ENCODE data around the gene SLFN5. TPM values are rescaled to one million over a fixed set of nuclear protein-coding genes. Genes with fewer than 3 reads are reported as not detected.

SLFN5 gene
- total and polyA plus RNA-seq, 4 donors: 1.9 to 7.8 (median 3.4) TPM

DNA sequence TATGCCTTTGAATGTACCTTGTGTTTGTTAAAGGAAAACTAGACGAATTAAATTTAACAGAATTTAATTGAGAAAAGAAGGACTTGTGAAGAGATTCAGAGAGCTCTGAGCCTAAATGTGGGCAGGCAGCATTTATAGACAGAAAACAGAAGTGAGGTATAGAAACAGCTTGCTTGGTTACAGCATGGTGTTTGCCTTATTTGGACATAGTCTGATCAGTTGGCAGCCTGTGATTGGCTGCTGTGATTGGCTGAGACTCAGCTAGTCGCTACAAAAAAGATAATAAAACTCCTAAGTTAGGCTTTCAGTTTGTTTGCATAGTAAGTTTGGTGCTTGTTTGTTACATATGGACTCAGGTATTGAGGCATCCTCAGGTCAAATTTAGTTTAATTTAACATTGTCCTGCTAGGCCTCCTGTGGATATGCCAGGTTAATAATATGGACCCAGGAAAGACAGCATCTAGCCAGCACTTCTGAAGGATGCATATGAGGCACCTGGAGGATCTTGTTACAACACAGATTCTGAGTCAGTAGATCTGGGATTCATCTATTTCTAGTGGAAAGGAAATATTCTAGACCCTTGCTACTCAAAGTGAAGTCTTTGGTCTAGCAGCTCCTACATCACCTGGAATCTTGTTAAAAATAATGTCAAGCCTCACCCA is 43.4 kb downstream of the SLFN5 start:
- Histone ChIP-seq H3K36me3 (ENCODE audit: control insufficient read depth in 4 of 4, insufficient read depth in 3 of 4, low read depth in 1 of 4, low read length in 3 of 4) (no peaks in the 10 kb centered on the region), H3K27me3 (ENCODE audit: control insufficient read depth in 4 of 4, insufficient read depth in 4 of 4, low read length in 3 of 4) (peaks cover 0 to 5% (median 0%) of the 10 kb centered on the region in 4 donors), H3K4me3 (ENCODE audit: low read depth in 1 of 3, low read length in 3 of 3) (no peak overlapping the region), H3K27ac (ENCODE audit: low read depth in 1 of 2, low read length in 2 of 2) (no peak overlapping the region), H3K9ac (ENCODE audit: low read depth in 1 of 2, low read length in 2 of 2) (no peak overlapping the region), H3K9me3 (ENCODE audit: control insufficient read depth in 4 of 4, low read length in 3 of 4) (no peaks in the 10 kb centered on the region), H3K4me1 (ENCODE audit: control insufficient read depth in 4 of 4, insufficient read depth in 4 of 4, low read length in 3 of 4) (no peaks in the 10 kb centered on the region)
- TF ChIP-seq FOXA1 (IDR thresholded peaks at IDR 0.05) (no peak), FOXA2 (IDR thresholded peaks at IDR 0.05) (no peak)
- WGBS: 37% methylated on average over 2 of the region's 2 CpGs
- DNase-seq (ENCODE audit: low spot score): no peak

DNA sequence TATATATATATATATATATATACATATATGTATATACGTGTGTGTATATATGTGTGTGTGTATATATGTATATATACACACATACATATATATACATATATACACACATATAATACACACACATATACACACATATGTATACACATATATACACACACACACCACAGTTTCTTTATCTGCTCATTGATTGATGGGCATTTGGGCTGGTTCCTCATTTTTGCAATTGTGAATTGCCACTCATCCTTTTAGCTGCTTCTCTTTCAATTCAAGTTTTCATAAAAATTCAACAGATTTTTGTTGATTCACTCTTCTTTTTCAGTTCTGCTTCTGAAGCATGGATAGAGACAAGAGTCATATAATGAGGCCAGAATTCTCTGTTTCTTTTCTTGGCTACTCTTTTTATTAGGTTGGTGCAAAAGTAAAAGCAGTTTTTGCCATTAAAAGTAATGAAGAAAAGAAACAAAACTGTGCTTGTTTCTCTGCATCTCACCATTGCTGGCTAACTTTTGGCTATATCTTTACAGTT is 44.5 kb downstream of the SLFN5 start:
- Histone ChIP-seq H3K36me3 (ENCODE audit: control insufficient read depth in 4 of 4, insufficient read depth in 3 of 4, low read depth in 1 of 4, low read length in 3 of 4) (no peaks in the 10 kb centered on the region), H3K4me3 (ENCODE audit: low read depth in 1 of 3, low read length in 3 of 3) (no peak overlapping the region), H3K9me3 (ENCODE audit: control insufficient read depth in 4 of 4, low read length in 3 of 4) (no peaks in the 10 kb centered on the region), H3K27ac (ENCODE audit: low read depth in 1 of 2, low read length in 2 of 2) (no peak overlapping the region), H3K9ac (ENCODE audit: low read depth in 1 of 2, low read length in 2 of 2) (no peak overlapping the region), H3K27me3 (ENCODE audit: control insufficient read depth in 4 of 4, insufficient read depth in 4 of 4, low read length in 3 of 4) (peaks cover 0 to 5% (median 0%) of the 10 kb centered on the region in 4 donors), H3K4me1 (ENCODE audit: control insufficient read depth in 4 of 4, insufficient read depth in 4 of 4, low read length in 3 of 4) (no peaks in the 10 kb centered on the region)
- WGBS: 73% methylated on average over 1 of the region's 1 CpG
- TF ChIP-seq, protein P1, sequence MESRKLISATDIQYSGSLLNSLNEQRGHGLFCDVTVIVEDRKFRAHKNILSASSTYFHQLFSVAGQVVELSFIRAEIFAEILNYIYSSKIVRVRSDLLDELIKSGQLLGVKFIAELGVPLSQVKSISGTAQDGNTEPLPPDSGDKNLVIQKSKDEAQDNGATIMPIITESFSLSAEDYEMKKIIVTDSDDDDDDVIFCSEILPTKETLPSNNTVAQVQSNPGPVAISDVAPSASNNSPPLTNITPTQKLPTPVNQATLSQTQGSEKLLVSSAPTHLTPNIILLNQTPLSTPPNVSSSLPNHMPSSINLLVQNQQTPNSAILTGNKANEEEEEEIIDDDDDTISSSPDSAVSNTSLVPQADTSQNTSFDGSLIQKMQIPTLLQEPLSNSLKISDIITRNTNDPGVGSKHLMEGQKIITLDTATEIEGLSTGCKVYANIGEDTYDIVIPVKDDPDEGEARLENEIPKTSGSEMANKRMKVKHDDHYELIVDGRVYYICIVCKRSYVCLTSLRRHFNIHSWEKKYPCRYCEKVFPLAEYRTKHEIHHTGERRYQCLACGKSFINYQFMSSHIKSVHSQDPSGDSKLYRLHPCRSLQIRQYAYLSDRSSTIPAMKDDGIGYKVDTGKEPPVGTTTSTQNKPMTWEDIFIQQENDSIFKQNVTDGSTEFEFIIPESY (IDR thresholded peaks at IDR 0.05): no peak
- TF ChIP-seq, protein P2, sequence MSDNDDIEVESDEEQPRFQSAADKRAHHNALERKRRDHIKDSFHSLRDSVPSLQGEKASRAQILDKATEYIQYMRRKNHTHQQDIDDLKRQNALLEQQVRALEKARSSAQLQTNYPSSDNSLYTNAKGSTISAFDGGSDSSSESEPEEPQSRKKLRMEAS (IDR thresholded peaks at IDR 0.05): no peak
- TF ChIP-seq HNF4G (IDR thresholded peaks at IDR 0.05) (no peak), FOXA2 (IDR thresholded peaks at IDR 0.05) (no peak), TAF1 (conservative IDR thresholded peaks at IDR 0.05) (no peak), NR2F2 (IDR thresholded peaks at IDR 0.05) (no peak), RXRA (IDR thresholded peaks at IDR 0.05) (no peak), GABPA (IDR thresholded peaks at IDR 0.05 in 1 of 2, conservative IDR thresholded peaks at IDR 0.05 in 1 of 2) (no peak), HNF4A (conservative IDR thresholded peaks at IDR 0.05) (no peak), RAD21 (IDR thresholded peaks at IDR 0.05) (no peak)
- TF ChIP-seq, protein P3, sequence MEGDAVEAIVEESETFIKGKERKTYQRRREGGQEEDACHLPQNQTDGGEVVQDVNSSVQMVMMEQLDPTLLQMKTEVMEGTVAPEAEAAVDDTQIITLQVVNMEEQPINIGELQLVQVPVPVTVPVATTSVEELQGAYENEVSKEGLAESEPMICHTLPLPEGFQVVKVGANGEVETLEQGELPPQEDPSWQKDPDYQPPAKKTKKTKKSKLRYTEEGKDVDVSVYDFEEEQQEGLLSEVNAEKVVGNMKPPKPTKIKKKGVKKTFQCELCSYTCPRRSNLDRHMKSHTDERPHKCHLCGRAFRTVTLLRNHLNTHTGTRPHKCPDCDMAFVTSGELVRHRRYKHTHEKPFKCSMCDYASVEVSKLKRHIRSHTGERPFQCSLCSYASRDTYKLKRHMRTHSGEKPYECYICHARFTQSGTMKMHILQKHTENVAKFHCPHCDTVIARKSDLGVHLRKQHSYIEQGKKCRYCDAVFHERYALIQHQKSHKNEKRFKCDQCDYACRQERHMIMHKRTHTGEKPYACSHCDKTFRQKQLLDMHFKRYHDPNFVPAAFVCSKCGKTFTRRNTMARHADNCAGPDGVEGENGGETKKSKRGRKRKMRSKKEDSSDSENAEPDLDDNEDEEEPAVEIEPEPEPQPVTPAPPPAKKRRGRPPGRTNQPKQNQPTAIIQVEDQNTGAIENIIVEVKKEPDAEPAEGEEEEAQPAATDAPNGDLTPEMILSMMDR (IDR thresholded peaks at IDR 0.05; ENCODE audit: low read depth, low read length, missing input control): no peak
- TF ChIP-seq, protein P4, sequence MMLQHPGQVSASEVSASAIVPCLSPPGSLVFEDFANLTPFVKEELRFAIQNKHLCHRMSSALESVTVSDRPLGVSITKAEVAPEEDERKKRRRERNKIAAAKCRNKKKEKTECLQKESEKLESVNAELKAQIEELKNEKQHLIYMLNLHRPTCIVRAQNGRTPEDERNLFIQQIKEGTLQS (IDR thresholded peaks at IDR 0.05): no peak
- TF ChIP-seq, protein P5, sequence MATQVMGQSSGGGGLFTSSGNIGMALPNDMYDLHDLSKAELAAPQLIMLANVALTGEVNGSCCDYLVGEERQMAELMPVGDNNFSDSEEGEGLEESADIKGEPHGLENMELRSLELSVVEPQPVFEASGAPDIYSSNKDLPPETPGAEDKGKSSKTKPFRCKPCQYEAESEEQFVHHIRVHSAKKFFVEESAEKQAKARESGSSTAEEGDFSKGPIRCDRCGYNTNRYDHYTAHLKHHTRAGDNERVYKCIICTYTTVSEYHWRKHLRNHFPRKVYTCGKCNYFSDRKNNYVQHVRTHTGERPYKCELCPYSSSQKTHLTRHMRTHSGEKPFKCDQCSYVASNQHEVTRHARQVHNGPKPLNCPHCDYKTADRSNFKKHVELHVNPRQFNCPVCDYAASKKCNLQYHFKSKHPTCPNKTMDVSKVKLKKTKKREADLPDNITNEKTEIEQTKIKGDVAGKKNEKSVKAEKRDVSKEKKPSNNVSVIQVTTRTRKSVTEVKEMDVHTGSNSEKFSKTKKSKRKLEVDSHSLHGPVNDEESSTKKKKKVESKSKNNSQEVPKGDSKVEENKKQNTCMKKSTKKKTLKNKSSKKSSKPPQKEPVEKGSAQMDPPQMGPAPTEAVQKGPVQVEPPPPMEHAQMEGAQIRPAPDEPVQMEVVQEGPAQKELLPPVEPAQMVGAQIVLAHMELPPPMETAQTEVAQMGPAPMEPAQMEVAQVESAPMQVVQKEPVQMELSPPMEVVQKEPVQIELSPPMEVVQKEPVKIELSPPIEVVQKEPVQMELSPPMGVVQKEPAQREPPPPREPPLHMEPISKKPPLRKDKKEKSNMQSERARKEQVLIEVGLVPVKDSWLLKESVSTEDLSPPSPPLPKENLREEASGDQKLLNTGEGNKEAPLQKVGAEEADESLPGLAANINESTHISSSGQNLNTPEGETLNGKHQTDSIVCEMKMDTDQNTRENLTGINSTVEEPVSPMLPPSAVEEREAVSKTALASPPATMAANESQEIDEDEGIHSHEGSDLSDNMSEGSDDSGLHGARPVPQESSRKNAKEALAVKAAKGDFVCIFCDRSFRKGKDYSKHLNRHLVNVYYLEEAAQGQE (IDR thresholded peaks at IDR 0.05): no peak
- no peak for DNase-seq (ENCODE audit: low spot score)
